ENCODE results near the gene WNT6.
A peak's percentile ranks its signal among the peaks of the same experiment; 100 is the strongest.

The WNT6 gene

DNA sequence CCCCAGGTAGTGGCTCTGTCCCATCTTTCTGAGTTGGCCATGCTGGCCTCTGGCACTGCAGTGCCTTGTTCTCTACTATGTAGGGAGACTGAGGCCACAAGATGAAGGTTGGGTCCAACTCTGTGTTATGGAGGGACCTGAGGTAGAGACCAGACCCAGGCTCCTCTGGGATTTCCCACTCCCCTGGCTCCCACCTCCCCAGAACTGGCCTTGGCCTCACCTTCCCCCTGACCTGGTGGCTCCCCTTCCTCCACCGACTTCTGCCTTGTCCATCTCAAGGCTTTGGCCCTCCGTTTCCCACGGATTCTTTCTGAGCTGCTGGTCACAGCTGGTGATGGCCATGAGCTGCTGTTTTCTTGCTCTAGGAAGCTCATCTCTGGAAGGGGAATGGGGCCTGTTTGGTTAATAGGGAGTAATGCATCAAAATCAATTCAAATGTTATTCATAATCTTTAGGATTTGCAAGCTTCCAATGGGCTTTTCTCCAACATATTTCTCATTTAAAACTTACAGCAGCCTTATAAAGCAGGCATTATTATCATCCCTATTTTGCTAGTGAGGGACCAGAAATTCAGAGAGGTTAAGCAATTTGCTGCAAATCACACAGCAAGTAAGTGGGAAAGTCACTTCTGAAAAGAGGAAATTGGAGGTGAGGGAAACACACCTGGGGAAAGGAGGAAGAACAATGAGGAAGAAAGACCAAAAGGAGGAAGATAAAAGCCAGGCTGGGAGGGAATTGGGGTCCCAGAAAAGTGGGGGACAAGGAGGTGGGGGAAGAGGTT lies 28.9 kb upstream of the WNT6 start:
- TF ChIP-seq, protein P1, sequence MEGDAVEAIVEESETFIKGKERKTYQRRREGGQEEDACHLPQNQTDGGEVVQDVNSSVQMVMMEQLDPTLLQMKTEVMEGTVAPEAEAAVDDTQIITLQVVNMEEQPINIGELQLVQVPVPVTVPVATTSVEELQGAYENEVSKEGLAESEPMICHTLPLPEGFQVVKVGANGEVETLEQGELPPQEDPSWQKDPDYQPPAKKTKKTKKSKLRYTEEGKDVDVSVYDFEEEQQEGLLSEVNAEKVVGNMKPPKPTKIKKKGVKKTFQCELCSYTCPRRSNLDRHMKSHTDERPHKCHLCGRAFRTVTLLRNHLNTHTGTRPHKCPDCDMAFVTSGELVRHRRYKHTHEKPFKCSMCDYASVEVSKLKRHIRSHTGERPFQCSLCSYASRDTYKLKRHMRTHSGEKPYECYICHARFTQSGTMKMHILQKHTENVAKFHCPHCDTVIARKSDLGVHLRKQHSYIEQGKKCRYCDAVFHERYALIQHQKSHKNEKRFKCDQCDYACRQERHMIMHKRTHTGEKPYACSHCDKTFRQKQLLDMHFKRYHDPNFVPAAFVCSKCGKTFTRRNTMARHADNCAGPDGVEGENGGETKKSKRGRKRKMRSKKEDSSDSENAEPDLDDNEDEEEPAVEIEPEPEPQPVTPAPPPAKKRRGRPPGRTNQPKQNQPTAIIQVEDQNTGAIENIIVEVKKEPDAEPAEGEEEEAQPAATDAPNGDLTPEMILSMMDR (IDR thresholded peaks at IDR 0.05; ENCODE audit: low read depth, low read length): no peak
- no peak for DNase-seq (ENCODE audit: extremely low read depth, low read depth)

DNA sequence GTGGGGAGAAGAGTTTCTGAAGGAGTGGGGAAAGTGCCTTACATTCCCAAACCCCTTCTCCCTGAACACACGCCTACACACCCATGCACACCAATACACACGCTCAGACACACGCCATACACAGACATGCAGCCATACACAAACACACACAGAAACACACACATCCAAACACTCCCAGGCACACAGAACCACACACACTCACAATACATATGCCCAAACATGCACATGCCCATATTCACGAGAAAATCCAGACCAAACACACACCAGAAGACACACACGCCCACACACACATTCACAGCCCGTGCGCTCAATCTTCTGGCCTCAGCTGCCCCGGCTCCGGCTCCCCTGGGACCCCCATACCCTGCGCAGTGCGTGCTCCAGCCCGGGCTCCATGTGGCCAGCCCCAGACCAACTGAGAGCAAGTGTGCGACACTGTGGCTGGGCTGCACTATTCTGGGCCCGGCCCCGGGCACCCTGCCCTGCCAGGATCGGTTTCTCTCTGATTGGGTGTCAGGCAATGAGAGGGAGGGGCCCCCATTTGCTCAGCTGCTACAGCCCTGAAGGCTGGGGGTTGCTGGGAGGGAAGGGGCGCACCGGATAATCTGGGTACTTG lies 28.1 kb upstream of the WNT6 start, which contains the start of gene PRKAG3:
TSS of gene PRKAG3 (minus strand) at position 426 of the 613 bp plus-strand sequence.
- no peak for DNase-seq (ENCODE audit: extremely low read depth, low read depth)
- TF ChIP-seq, protein P1 (IDR thresholded peaks at IDR 0.05; ENCODE audit: low read depth, low read length): no peak

DNA sequence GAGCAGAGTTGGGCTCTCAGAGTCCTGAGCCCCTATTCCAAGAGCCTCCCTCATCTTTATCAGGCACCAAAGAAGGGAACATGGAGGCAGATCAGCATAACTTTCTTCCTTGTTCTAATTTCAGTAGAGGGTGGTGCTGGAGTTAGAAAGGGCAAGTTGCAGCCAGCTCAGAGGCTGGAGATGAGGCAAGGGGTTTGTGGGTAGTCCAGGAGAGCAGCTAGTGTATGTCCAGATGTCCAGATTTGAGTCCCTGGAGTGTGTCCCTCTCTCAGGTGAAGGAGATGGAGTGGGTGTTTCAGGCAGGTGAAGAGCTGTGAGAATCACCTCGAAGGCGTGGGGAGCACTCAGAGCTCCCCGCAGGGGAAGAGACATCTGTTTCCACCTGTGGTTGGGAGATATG lies 27.5 kb upstream of the WNT6 start:
- no peak for DNase-seq (ENCODE audit: extremely low read depth, low read depth)
- TF ChIP-seq, protein P1 (IDR thresholded peaks at IDR 0.05; ENCODE audit: low read depth, low read length): no peak

DNA sequence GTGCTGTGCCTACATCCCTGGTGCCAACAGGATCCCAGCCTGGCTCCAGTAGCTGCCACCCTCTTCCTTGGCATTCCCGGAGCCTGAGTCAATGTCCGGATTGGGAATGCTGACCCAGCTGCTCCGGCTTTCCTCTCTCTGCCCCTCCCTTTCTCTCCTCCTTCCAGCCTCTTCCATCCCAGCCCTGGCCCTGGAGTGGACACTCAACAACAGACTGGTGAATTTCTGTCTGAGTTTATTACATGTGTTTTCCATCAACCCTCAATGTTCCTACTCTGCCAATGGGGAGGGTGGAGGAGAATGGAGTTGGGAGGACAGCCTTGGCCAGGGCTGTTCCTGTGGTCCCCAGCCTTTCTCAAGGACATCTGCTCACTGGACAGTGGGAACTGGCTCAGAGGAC lies 27.1 kb upstream of the WNT6 start:
- DNase-seq (ENCODE audit: extremely low read depth, low read depth): peak; percentile 8
- TF ChIP-seq, protein P1 (IDR thresholded peaks at IDR 0.05; ENCODE audit: low read depth, low read length): no peak

DNA sequence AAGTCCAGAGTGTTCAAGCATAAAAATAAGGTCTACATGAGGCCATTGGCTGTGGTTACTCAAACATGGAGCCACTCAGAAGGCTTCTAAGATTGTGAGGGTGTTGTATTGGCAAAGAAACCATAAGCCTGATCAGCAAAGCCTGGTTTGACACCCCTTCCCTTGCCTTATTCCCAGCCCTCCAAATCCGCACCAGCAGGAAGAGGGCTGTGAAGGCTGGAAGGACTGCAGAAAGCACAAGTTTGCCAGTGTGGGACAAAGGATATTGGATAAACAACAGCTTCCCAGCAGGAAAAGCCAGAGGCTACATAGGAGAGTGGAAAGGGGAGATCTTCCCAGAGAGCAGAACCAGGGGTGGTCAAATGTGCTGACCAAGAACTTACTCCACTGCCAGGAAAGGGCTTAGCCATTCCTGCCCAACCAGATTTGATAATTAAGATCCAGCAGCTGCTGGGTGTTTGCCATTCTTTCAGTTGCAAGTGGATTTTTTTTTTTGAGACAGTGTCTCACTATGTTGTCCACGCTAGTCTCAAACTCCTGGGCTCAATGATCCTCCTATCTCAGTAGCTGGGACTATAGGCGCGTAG lies 26.5 kb upstream of the WNT6 start:
- DNase-seq (ENCODE audit: extremely low read depth, low read depth): no peak

DNA sequence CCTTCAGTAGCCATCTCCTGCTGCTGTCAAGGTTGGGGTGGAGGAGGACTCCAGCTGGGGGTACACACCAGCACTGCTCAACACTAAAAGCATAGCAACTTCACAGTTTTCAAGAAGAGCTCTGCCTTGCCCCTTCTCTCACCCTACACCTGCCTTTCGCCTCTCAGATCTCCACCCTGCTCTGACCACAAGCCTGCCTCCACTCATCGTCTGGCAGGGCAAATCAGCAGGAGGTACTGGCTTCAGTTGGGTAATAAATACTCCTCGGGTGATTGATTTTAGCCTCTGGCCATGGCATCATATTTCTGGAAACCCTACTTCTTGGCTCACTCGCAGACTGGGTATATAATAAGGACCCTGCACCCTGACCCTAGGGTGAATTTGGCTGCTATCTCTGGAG lies 24.9 kb upstream of the WNT6 start:
- TF ChIP-seq, protein P1 (IDR thresholded peaks at IDR 0.05; ENCODE audit: low read depth, low read length): no peak
- no peak for DNase-seq (ENCODE audit: extremely low read depth, low read depth)

More for the DNA sequence above, 26.5 kb upstream of the WNT6 start:
- TF ChIP-seq, protein P1 (IDR thresholded peaks at IDR 0.05; ENCODE audit: low read depth, low read length): no peak

DNA sequence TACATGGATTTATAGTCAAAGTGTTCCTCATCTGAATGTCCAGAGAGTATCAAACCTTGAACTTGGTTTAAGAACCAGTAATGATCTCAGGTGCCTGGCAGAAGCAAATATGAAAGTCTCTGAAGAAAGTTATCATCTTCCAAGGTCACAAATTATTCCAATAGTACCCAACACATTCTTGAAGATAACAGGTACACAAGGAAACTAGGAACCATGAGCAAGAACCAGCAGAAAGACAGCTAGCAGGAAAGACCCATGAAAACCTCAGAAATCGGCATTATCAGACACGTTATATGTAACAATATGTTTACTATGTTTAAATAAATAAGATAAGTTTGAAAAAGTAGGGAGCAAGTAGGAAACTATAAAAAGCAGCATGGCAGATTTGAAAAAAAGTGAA lies 22.1 kb upstream of the WNT6 start:
- TF ChIP-seq, protein P1 (IDR thresholded peaks at IDR 0.05; ENCODE audit: low read depth, low read length): no peak
- DNase-seq (ENCODE audit: extremely low read depth, low read depth): no peak

Data from AG09319 (cell line).